Esophagus (tissue), 2 donors: ENCODE results near the gene KLF11. TPM values are rescaled to one million over a fixed set of nuclear protein-coding genes. Genes with fewer than 3 reads are reported as not detected.

Experiments
- H3K27ac ChIP-seq, 2 donors: one replicate each; pipeline ENCODE4 v1.5.1; 2013; ENCODE audit warnings: low read depth in 2 of 2, mild to moderate bottlenecking in 2 of 2, inconsistent platforms in 1 of 2, low read length in 1 of 2, moderate library complexity in 1 of 2
- H3K27me3 ChIP-seq, 2 donors: one replicate each; pipeline ENCODE4 v1.6.1; 2013; ENCODE audit warnings: low read length in 2 of 2, control low read depth in 1 of 2, mild to moderate bottlenecking in 1 of 2; ENCODE audit not compliant: insufficient read depth in 2 of 2, control insufficient read depth in 1 of 2
- H3K36me3 ChIP-seq, 2 donors: one replicate each; pipeline ENCODE4 v1.6.1; 2013; ENCODE audit warnings: low read length in 1 of 2; ENCODE audit not compliant: control insufficient read depth in 2 of 2, insufficient read depth in 2 of 2
- H3K4me1 ChIP-seq, 2 donors: one replicate each; pipeline ENCODE4 v1.6.1; 2013; ENCODE audit warnings: low read length in 1 of 2; ENCODE audit not compliant: control insufficient read depth in 2 of 2, insufficient read depth in 2 of 2
- H3K4me3 ChIP-seq, 2 donors: one replicate each; pipeline ENCODE4 v1.5.1; 2013; ENCODE audit warnings: low read length in 2 of 2, mild to moderate bottlenecking in 2 of 2, low read depth in 1 of 2, moderate library complexity in 1 of 2
- H3K9me3 ChIP-seq, 2 donors: one replicate each; pipeline ENCODE4 v1.6.1; 2013; ENCODE audit warnings: mild to moderate bottlenecking in 2 of 2, low read depth in 1 of 2, low read length in 1 of 2, moderate library complexity in 1 of 2; ENCODE audit not compliant: control insufficient read depth in 2 of 2, insufficient read depth in 1 of 2
- WGBS, 2 donors: extraction: QIAGEN DNeasy Blood & Tissue Kit; methylation state at CpG; one replicate each; pipeline ENCODE4 v1.1.7; 2013; 5-methylcytosine and 5-hydroxymethylcytosine counted together
- polyA plus RNA-seq, 2 donors: library from polyadenylated mRNA; stranded (reverse); fragments of 200-250 nt; gene quantifications; one replicate each; pipeline ENCODE4 v1.2.3, GENCODE V29; 2013
- donor health status: healthy with polysubstance abuse.
- donor health status: Bipolar disorder and iron deficiency.

The KLF11 gene
- polyA plus RNA-seq, 2 donors: 1.7 to 4.3 TPM

GRCh38 chr2:10048501-10049171 lies 5.3 kb downstream of the KLF11 start:
- Histone ChIP-seq H3K4me1 (peaks cover 0 to 4% of the 10 kb centered on the region in 2 donors), H3K27me3 (no peaks in the 10 kb centered on the region), H3K36me3 (peaks cover 11 to 17% of the 10 kb centered on the region in 2 donors), H3K9me3 (no peaks in the 10 kb centered on the region), H3K27ac (no peak overlapping the region), H3K4me3 (no peak overlapping the region)
- 58 to 59% methylated on average over 10 of the region's 10 CpGs for WGBS, 2 donors

- peaks cover 11 to 15% of the 10 kb centered on the region in 2 donors for H3K36me3 ChIP-seq
- 88 to 89% methylated on average over 16 of the region's 16 CpGs for WGBS, 2 donors
- no peaks in the 10 kb centered on the region for H3K9me3 ChIP-seq
- H3K27me3 ChIP-seq: no peaks in the 10 kb centered on the region
- no peak overlapping the region for H3K4me3 ChIP-seq
- no peak overlapping the region for H3K27ac ChIP-seq
- no peaks in the 10 kb centered on the region for H3K4me1 ChIP-seq
Measured at GRCh38 chr2:10052216-10052615, 8.9 kb downstream of the KLF11 start.

DNA sequence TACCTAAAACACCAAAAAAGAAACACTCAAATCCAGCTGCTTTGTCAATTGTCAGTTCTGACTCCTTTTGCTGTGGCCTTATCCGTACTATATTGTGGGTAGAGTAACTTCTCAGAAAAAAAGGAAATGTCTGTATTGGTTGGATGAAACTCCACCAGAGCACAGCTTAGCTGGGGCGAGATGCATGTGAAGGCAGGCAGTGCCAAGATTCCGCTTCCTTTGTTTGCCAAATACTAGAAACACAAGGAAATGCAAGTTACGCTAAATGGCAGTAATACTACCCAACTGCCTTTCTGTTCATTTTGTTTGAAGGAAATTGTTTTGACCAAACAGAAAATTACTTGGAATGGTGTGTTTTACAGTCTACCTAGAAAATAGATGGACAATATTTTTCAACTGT lies 10.0 kb downstream of the KLF11 start:
- no peaks in the 10 kb centered on the region for H3K27me3 ChIP-seq
- peaks cover 6 to 7% of the 10 kb centered on the region in 2 donors for H3K36me3 ChIP-seq
- 48 to 69% methylated on average over 4 of the region's 4 CpGs for WGBS, 2 donors
- no peak overlapping the region for H3K27ac ChIP-seq
- H3K4me1 ChIP-seq: peaks cover 0 to 2% of the 10 kb centered on the region in 2 donors
- no peak overlapping the region for H3K4me3 ChIP-seq
- H3K9me3 ChIP-seq: no peaks in the 10 kb centered on the region

- Histone ChIP-seq H3K27me3 (no peaks in the 10 kb centered on the region), H3K27ac (no peak overlapping the region), H3K9me3 (no peaks in the 10 kb centered on the region), H3K36me3 (peaks cover 5 to 6% of the 10 kb centered on the region in 2 donors), H3K4me3 (no peak overlapping the region), H3K4me1 (peaks cover 0 to 2% of the 10 kb centered on the region in 2 donors)
- WGBS, 2 donors: 63 to 77% methylated on average over 7 of the region's 7 CpGs
Measured at GRCh38 chr2:10054424-10054823, 11.1 kb downstream of the KLF11 start.

DNA sequence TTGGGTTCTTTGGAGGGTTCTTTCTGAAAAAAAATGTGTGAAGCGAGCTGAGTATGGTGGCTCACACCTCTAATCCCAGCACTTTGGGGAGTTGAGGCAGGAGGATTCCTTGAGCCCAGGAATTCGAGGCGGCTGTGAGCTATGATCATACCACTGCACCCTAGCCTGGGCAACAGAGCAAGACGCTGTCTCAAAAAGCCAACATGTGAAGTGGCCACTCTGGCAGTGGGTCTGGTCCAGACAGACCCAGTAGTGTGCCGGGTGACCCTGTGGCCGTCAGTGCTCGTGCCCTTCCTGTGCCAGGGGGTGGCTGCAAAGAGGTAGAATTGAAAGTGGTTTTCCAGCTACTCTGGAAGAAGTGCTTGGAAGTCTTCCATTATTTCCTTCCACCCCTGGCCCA lies 11.6 kb downstream of the KLF11 start:
- H3K9me3 ChIP-seq: no peaks in the 10 kb centered on the region
- H3K4me3 ChIP-seq: no peak overlapping the region
- 90 to 95% methylated on average over 7 of the region's 7 CpGs for WGBS, 2 donors
- H3K36me3 ChIP-seq: peaks cover 4 to 5% of the 10 kb centered on the region in 2 donors
- no peak overlapping the region for H3K27ac ChIP-seq
- H3K4me1 ChIP-seq: peaks cover 0 to 2% of the 10 kb centered on the region in 2 donors
- H3K27me3 ChIP-seq: no peaks in the 10 kb centered on the region

GRCh38 chr2:10056439-10056838 lies 13.1 kb downstream of the KLF11 start:
- Histone ChIP-seq H3K4me1 (peaks cover 0 to 2% of the 10 kb centered on the region in 2 donors), H3K9me3 (no peaks in the 10 kb centered on the region), H3K4me3 (no peak overlapping the region), H3K27me3 (no peaks in the 10 kb centered on the region), H3K36me3 (peaks cover 4 to 5% of the 10 kb centered on the region in 2 donors), H3K27ac (no peak overlapping the region)
- WGBS, 2 donors: 74 to 79% methylated on average over 11 of the region's 11 CpGs

- H3K36me3 ChIP-seq: peaks cover under 1 to 4% of the 10 kb centered on the region in 2 donors
- 18 to 28% methylated on average over 25 to 28 of the region's 28 CpGs for WGBS, 2 donors
- H3K4me3 ChIP-seq: peak overlapping the region in 1 of 2 donors; percentile 7
- peaks cover 0 to 2% of the 10 kb centered on the region in 2 donors for H3K4me1 ChIP-seq
- H3K27me3 ChIP-seq: no peaks in the 10 kb centered on the region
- H3K9me3 ChIP-seq: no peaks in the 10 kb centered on the region
- peak overlapping the region; percentile 45 to 50 for H3K27ac ChIP-seq
Measured at GRCh38 chr2:10057231-10058107, 14.1 kb downstream of the KLF11 start.

GRCh38 chr2:10058251-10059015 lies 15.1 kb downstream of the KLF11 start:
- no peaks in the 10 kb centered on the region for H3K36me3 ChIP-seq
- no peaks in the 10 kb centered on the region for H3K9me3 ChIP-seq
- H3K27ac ChIP-seq: no peak overlapping the region
- no peak overlapping the region for H3K4me3 ChIP-seq
- H3K4me1 ChIP-seq: peaks cover 0 to 2% of the 10 kb centered on the region in 2 donors
- H3K27me3 ChIP-seq: no peaks in the 10 kb centered on the region
- WGBS, 2 donors: 93% methylated on average over 39 of the region's 39 CpGs

- H3K36me3 ChIP-seq: no peaks in the 10 kb centered on the region
- no peaks in the 10 kb centered on the region for H3K9me3 ChIP-seq
Measured at GRCh38 chr2:10059016-10059351, 15.6 kb downstream of the KLF11 start.

More at GRCh38 chr2:10059016-10059351, 15.6 kb downstream of the KLF11 start:
- Histone ChIP-seq H3K4me3 (no peak overlapping the region), H3K27ac (no peak overlapping the region), H3K4me1 (peaks cover 0 to 2% of the 10 kb centered on the region in 2 donors), H3K27me3 (no peaks in the 10 kb centered on the region)
- WGBS, 2 donors: 90 to 91% methylated on average over 17 of the region's 17 CpGs
